LHCN-M2 (cell line): ENCODE data around the gene BUB1. TPM values are rescaled to one million over a fixed set of nuclear protein-coding genes. Genes with fewer than 3 reads are reported as not detected.
"Not testable (repeated sequence)": the region's sequence is repeated elsewhere in the genome, so short reads cannot be mapped to it uniquely, and the experiment has no call there.

Experiments used
- DNase-seq: peaks from one replicate; pipeline ENCODE4 v3.0.0-alpha.2; 2012; ENCODE audit warnings: low read depth
- total RNA-seq: library from RNA; depleted of rRNA; stranded (reverse); fragments of >200 nt; gene quantifications from 2 replicates; pipeline ENCODE4 v1.2.3, GENCODE V29; 2014

Gene BUB1
- total RNA-seq, 1 experiment from 2014 or later: 104 TPM

DNA sequence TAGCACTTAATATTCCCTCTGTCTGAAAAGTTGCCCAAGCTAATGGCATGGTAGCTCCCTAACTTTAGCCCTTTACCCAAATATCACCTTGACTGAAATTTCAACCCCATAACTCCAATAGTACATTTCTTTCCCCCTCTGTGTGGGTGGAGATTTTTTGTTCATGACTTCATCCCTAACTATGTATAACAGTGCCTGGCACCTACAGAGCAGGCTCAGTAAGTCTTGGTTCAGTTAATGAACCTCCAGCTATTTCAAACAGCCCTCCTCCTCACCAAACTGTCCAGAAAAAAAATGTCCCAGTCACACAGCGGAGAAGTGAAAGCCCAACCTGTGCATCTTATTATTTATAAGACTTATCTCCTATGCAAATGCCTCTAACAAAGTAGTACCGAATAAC is 18.6 kb downstream of the BUB1 start:
- no peak for DNase-seq

DNA sequence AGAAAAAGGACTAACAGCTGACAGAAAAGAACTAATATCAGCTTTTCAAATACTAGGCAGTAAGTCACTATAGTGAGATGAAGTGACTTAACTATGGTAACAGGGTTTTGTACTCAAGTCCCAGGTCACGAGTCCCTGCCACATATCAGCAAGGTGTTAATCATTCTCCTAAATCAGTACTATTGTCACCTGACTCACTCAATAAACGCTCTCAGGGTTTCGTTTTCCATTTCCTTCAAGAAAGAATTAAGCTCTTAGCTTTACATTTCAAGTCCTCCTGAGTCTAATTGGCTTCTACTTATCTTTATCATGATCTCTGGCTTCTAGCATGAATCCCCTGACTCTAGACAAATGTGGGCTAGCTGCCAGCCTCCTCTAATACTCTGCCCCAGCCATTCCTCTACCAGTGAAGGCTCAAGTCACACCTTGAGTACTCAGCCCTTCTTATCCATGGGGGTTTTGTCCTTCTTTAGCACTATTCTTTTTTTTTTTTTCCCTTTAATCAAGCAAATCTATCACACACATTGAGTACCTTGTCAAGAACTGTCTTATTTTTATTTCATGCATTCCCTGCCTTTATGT is 20.0 kb downstream of the BUB1 start:
- no peak for DNase-seq

DNA sequence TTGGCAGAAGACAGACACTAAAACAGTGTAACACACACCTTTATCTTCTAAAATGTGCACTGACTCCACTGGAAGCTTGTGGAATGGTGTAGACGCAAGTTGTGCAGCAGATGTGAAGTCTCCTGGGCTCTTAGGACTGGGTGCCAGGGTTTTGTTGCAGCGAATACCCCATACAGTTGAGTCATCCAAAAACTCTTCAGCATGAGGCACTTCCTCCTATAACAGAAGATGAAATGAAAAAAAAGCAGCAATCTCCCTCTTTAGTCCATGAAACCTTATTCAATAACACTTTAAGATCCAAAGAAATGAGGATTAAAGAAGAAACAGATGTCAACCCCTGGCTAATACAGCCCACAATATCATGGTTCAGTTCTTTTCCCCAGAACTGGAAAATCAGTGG is 22.2 kb downstream of the BUB1 start:
- DNase-seq: no peak

DNA sequence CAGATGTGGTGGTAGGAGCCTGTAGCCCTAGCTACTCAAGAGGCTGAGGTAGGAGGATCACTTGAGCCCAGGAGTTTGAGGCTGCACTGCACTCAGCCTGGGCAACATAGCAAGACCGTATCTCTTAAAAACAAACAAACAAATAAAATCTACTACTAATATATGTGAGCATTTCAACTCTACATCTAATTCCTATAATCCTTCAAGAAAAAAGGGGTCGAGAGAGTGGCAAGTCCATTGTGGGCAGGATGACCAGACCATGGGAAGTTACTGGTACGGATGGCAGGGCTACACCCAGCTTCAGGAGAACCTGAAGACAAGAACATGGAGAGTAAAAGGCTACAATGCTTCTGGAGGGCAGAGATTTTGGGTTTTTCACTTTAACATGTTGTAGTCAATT is 24.0 kb downstream of the BUB1 start:
- DNase-seq: no peak

DNA sequence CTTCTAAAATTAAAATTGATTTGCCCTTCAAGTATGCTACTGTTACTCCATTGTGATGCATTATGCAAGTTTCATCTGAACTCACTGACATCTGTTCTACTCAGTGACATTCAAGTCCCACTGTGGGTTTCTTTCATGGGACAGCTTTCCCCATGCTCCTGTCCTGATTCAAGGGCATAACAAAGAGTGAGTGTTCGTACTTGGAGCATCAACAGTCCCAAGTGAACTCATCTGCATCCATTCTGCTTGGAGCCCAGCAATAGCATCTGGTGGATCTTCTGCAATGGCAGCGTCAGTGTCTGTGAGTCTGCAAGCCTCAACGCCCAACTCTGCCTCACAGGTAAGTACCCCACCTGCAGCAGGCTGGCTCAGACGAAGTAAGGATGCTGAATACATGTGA is 27.5 kb downstream of the BUB1 start:
- no peak for DNase-seq

DNA sequence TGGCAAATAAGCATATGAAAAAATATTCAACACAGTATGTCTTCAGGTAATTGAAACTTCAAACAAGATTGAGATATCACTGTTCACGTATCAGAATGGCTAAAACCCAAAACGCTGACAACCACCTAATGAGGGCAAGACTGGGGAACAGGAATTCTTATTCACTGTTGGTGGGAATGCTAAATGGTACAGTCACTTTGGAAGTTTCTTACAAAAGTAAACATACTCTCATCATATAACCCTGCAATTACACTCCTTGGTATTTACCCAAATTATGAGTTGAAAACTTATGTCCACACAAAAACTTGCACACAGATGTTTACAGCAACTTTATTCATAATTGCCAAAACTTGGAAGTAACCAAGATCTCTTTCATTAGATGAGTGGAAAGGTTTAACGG is 30.1 kb downstream of the BUB1 start:
- DNase-seq: no peak

DNA sequence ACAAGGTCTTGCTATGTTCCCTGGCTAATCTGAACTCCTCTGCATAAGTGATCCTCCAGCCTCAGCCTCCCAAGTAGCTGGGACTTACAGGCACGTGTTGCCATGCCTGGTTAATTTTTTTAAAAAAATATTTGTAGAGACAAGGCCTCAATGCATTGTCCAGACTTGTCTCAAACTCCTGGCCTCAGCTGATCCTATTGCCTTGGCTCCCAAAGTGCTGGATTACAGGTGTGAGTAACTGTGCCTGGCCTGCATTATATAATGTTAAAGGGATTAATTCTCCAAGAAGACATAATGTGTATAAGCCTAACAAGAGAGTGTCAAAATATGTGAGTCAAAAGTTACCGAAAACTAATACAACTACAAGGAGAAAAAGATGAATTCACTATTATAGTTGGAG is 32.2 kb downstream of the BUB1 start:
- DNase-seq: no peak

DNA sequence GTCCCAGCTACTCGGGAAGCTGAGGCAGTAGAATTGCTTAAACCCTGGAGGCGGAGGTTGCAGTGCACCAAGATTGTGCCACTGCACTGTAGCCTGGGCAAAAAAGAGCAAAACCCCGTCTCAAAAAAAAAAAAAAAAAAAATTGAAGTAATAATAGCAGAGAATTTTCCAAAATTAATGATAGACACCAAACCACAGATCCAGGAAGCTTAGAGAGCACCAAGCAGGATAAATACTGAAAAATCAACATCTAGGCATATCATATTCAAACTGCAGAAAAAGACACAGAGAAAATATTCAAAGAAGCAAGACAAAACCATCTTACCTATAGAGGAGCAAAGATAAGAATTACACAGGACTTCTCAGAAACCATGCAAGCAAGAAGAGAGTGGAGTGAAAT is 33.5 kb downstream of the BUB1 start:
- DNase-seq: no peak

DNA sequence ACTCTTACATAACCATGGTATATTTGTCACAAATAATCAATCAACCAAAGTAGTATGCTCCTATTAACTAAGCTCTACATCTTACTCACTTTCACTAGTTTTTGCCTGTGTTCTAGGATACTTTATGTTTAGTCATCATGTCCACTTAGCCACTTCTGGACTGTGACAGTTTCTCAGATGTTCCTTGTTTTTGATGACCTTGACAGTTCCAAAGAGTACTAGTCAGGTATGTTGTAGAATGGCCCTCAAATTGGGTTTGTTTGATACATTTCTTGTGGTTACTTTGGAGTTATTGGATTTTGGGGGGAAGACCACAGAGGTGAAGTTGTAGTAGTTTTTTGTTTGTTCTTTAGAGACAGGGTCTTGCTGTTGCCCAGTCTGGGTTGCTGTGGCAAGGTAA is 35.5 kb downstream of the BUB1 start:
- DNase-seq: no peak

DNA sequence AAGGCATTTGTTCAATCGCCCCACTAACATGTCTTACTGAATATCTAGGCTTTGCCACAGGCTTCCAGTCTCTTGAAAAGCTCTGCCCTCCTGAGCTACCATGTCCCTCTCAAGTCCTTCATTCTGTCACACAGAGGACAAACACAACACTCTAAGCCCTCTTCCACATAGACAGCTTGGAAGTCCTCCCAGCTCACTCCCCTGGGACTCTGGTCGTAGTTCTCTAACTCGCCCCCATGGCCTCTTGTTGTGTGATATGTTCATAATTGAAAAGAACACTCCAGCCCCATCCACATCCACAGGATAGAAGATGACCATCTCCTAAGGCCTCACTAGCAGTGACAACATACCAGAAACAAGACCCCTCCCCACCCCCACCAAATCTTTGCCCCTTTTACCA is 37.9 kb downstream of the BUB1 start:
- DNase-seq: no peak

DNA sequence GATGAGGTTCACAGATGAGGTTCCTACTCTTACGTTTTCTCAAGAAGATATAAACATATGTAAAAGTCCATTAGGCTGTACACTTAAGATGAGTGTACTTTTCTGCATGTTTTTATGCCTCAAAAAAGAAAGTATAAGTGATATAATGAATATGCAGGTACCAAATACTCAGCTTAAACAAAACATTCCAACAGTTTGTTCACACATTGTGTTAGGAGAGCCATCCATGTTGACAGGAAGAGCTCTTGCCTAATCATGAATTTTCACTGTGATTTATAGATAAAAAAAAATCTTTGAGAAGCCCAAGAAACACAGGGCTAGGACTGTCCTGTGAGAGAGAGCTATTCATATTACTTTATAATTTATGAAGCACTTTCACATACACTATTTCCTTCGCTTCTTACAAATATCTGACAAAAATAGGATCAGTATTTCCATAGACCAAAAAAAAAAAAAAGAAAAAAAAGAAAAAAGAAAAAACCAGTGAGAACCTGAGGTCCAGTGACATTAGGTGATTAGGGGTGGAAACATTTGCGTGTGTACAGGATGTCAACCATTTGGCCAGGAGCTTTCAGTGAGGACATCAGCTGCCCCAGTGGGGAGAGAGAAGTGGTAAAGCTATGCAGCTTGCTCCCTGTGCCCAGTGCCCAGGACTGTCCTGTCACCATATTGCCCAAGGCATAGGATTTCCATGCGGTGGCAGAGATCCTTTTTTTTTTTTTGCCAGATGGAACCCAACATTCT is 38.7 kb downstream of the BUB1 start:
- DNase-seq: no peak

DNA sequence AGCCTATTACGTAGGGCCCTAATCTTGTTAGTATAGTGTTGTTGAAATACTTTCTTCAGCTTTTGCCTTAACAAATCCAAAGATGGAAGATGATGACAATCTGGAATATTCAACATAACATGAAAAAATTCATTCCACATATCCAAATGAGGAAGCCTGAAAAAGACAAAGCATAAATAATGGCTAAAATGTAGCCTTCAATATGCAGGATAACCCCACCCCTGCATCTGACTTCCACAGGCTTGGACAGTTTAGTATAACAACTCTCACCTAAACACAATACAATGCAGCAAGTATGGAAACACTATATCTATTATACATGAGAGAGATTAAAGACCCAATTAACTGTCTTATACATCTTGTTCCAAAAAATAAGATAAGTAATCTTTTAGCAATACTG is 39.9 kb downstream of the BUB1 start:
- DNase-seq: no peak

DNA sequence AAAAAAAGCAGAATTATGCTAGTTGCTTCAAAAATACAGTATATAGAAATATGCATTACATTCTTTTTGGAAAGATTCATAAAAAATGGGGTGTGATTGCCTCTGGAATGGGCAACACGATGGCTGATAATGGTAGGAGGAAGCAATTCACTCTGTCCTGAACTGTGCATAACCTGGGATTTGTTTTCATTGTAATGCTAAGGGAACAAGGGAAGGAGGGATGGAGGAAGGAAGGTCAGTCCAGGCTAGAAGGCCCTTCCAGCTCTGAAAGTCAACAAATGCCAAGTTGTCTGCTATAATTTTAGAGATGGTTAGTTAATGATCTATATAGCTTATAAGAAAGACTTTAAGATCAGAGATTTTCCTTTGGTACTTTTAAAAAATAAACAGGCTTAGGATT is 40.8 kb downstream of the BUB1 start:
- DNase-seq: no peak

DNA sequence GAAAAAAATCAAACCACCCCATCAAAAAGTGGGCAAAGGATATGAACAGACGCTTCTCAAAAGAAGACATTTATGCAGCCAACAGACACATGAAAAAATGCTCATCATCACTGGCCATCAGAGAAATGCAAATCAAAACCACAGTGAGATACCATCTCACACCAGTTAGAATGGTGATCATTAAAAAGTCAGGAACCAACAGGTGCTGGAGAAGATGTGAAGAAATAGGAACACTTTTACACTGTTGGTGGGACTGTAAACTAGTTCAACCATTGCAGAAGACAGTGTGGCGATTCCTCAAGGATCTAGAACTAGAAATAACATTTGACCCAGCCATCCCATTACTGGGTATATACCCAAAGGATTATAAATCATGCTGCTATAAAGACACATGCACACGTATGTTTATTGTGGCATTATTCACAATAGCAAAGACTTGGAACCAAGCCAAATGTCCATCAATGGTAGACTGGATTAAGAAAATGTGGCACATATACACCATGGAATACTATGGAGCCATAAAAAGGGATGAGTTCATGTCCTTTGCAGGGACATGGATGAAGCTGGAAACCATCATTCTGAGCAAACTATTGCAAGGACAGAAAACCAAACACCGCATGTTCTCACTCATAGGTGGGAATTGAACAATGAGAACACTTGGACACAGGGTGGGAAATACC is 41.8 kb downstream of the BUB1 start:
- not testable (repeated sequence) for DNase-seq

DNA sequence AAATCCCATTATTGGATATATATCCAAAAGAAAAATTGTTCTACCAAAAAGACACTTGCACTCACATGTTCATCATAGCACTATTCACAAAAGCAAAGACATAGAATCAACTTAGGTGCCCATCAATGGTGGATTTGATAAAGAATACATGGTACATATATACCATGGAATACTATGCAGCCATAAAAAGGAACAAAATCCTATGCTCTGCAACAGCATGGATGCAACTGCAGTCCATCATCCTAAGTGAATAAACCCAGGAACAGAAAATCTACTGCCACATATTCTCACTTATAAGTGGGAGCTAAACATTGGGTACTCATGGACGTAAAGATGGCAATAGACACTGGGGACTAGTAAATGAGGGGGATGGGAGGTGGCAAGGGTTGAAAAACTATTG is 50.5 kb downstream of the BUB1 start:
- DNase-seq: not testable (repeated sequence)

DNA sequence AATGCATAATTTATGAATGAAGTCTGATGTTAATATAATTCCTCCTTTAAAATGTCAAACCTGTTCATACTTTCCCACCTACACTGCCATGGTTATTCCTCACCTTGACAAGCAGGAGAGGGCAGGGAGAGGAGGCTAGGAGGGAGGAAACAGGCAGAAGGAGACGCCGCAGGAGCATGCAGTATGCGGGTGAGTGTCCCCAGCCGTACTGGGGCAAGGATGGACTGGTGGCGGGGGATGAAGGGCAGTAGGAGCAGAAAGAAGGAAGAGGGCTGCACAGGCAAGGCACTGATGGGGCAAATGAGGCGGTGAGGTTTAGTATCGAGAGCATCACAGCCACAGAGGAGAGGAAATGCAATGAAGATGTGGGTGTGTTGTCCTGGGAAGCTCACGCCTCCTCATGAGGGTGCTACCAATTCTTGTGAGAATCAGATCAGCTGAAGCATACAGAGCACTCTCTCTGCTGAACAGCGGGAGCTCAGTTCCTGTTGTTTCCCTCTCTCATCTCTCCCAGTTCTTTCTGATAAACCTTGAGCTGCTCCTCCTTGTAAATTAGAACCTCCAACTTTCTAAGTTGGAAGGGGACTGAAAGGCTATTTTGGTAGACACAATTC is 58.4 kb downstream of the BUB1 start:
- not testable (repeated sequence) for DNase-seq

DNA sequence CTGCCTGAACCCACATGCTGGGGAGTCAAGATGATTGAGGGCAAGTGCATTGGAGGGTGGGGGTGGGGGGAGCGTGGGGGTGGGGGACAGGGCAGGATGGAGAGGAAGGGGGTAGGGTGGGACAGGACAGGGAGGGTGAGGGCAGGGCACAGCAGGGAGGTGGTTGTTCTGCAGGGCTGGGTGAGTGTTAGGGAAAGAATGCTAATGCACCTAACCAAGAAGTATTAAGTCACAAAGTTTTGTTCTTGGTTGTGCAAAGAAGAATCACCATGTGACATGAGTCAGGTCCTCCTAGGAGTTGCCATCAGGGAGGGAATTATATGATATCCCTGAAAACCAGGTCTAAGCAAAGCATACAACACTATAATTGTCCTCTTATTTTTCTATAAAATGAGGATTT is 63.9 kb downstream of the BUB1 start:
- DNase-seq: not testable (repeated sequence)

DNA sequence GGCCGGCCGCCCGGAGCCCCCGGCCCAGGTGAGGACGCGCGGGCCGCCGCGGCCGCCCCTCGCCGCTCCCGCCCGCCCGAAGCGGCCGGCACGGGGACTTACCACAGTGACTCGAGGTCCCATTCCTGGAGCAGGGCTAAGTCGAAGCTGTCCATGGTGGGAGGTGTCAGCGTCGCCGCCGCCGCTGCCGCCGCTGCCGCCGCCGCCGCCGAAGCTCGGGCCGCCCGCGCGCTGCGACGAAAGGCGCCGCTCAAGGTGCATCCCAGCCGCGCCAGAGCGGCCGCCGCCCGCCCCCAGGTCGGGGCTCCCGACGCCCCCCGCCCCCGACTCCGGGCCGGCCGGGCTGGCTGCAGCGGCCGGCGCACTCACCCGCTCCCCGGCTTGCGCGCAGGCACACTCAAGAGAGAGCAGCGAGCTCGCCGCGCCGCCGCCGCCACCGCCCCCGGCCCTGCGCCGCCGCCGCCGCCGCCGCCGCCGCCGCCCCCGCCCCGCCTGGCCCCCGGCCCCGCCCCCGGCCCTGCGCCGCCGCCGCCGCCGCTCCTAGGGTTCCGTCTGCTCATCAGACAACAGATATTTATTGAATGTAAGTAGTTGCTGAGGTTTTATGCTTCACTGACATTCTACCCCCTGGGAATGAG is 67.1 kb downstream of the BUB1 start:
- DNase-seq: not testable (repeated sequence)

DNA sequence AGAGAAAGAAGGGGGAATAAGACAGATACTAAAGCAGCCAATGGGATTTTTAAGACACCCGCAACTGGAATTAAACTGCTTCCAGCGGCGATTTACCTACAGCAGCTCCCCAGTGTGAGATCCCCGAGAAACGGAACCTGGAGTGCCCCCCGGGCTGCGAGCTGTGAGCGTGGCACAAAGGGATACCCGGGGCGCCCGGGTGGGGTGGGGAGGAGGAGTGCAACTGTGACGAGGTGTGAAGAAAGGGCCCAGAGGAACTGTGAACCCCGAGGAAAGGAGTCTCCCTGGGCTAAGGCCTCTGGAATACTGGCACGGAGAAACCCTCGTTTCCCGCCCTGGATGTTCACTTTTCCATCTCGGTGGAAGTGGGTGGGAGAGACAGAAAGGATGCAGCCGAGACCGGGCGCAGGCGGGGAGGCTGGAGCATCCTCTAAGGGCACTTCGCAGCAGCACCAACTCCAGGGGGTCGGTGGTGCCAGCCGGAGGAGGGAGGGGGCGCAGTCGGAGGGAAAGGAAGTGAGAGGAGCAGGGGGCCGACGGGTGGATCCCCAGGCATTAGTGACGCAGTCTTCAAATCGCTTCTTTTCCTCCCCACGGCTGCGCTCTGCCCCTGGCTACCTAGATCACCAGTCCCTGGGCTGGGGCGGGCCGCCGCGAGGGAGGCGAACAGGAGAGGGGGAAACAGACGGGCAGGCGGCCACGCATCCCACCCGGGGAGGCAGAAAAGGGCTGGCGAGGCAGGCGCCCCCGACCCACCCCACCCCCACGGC is 67.8 kb downstream of the BUB1 start:
- not testable (repeated sequence) for DNase-seq

DNA sequence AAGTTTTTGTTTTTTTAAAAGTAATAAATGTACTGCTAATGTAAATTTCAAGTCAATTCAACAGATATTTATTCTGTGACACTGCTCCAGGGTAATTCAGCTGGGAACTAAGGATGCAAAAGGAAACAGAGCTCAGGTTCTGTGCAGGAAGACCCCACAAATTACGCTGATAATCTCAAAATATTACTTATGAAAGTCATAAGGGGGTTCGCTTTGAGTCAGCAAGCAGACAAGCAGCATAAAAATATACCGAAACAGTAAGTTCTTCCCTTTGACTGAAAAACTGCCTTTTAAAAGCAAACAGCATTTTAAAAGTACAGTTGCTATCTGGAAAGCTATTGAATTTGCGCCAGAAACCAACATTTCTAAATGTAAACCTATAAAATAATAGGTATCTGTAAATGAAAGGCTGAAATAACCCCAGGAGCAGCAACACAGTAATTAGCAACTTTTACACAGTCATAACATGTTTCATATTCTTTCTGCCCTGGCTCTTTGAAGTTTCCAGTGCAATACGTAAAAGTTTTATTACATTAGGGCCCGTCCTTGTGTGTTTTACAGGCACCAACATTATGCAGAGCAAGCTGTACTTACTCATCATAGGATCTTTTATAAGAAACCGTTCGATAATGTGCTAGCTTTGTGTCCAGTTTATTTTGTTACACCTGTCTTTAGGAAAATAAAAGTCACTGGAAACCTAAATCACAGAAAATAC is 68.9 kb downstream of the BUB1 start:
- not testable (repeated sequence) for DNase-seq

DNA sequence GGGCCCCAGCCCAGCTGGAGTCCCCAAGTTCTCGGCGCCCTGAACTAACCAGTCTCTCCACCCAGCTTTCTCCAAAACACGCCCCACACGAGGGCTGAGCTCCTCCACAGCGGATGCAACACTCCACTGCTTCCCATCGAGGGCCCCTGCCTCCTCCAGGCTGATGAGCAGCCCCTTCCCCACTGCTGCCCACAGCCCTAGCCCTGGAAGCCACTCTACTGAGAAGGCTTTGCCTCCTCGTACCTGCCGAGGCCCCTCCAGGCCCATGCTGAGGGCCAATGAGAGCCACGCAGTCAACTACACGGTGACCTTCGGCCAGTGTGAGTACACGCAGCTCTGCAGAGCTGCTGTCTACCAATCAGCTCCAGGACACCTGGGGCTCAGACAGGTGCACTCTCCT is 72.8 kb downstream of the BUB1 start:
- DNase-seq: not testable (repeated sequence)
